WTC11 (cell line): Measurements from ENCODE around the gene ADM.

Source experiments
- CBFB ChIP-seq: sonication (generic); formaldehyde crosslinking; IDR thresholded peaks from 2 replicates; pipeline ENCODE4 v1.8.1; 2022; ENCODE audit warnings: mild to moderate bottlenecking, low read depth, missing genetic modification reagents
- CREB1 ChIP-seq: sonication (generic); formaldehyde crosslinking; IDR thresholded peaks from 2 replicates; pipeline ENCODE4 v1.8.0; 2023; ENCODE audit warnings: mild to moderate bottlenecking, missing genetic modification reagents
- CTCF ChIP-seq: fragments of 200-600 bp; IDR thresholded peaks from 2 replicates; pipeline ENCODE4 v1.8.0; 2022; ENCODE audit warnings: antibody characterized with exemption
- MAX ChIP-seq: sonication (generic); formaldehyde crosslinking; IDR thresholded peaks from 2 replicates; pipeline ENCODE4 v1.8.0; 2022; ENCODE audit warnings: mild to moderate bottlenecking, missing genetic modification reagents
- NR2C2 ChIP-seq: sonication (generic); formaldehyde crosslinking; IDR thresholded peaks from 2 replicates; pipeline ENCODE4 v1.8.0; 2022; ENCODE audit warnings: mild to moderate bottlenecking, missing genetic modification reagents
- NR3C1 ChIP-seq: sonication (generic); formaldehyde crosslinking; conservative IDR thresholded peaks from 2 replicates; pipeline ENCODE4 v1.8.1; 2023; ENCODE audit warnings: low read depth, mild to moderate bottlenecking, missing genetic modification reagents
- PREB ChIP-seq: sonication (generic); formaldehyde crosslinking; IDR thresholded peaks from 2 replicates; pipeline ENCODE4 v1.8.1; 2022; ENCODE audit warnings: mild to moderate bottlenecking, missing genetic modification reagents, moderate library complexity, borderline replicate concordance
- TEAD1 ChIP-seq: sonication (generic); formaldehyde crosslinking; IDR thresholded peaks from 2 replicates; pipeline ENCODE4 v1.8.0; 2022; ENCODE audit warnings: mild to moderate bottlenecking, missing genetic modification reagents
- ZNF138 ChIP-seq: sonication (generic); formaldehyde crosslinking; conservative IDR thresholded peaks from 2 replicates; pipeline ENCODE4 v1.8.1; 2022; ENCODE audit warnings: mild to moderate bottlenecking, moderate library complexity, missing genetic modification reagents
- ZNF281 ChIP-seq: sonication (generic); formaldehyde crosslinking; IDR thresholded peaks from 2 replicates; pipeline ENCODE4 v1.8.0; 2023; ENCODE audit warnings: mild to moderate bottlenecking, missing genetic modification reagents
- ZNF423 ChIP-seq: fragments of 250-450 bp; sonication (Bioruptor Pico); IDR thresholded peaks from 2 replicates; pipeline ENCODE4 v2.1.2; 2022; ENCODE audit warnings: mild to moderate bottlenecking, moderate library complexity

GRCh38 chr11:10333490-10333889, 28.6 kb downstream of the ADM start:
- TF ChIP-seq CBFB (no peak), CREB1 (CRISPR knock-in tag) (no peak), CTCF (no peak), TEAD1 (CRISPR knock-in tag) (no peak), NR3C1 (no peak), PREB (CRISPR knock-in tag) (no peak), ZNF281 (CRISPR knock-in tag) (no peak), MAX (no peak), ZNF138 (CRISPR knock-in tag) (no peak), ZNF423 (CRISPR knock-in tag) (no peak), NR2C2 (no peak)
